Calu3 (cell line): Measurements from ENCODE around the gene PIGK. TPM values are rescaled to one million over a fixed set of nuclear protein-coding genes. Genes with fewer than 3 reads are reported as not detected.

ENCODE experiments used
- BruUV-seq: library from RNA; stranded (reverse); fragments of 400-500 nt; replicated peaks from 2 replicates; lab custom pipeline; 2021; lab: Mats Ljungman, UMichigan
- CTCF ChIA-PET: fragments of 300-600 bp; sonication (Branson Sonifier 250); formaldehyde crosslinking; loops from one replicate; lab custom pipeline; 2022; ENCODE audit warnings: antibody characterized with exemption; lab: Charles Lee
- DNase-seq: peaks from one replicate; pipeline ENCODE4 v3.0.0; 2022
- H3K27ac Mint-ChIP-seq: one replicate; pipeline ENCODE4 v1.8.0; 2022; ENCODE audit warnings: mixed read lengths; ENCODE audit not compliant: unreplicated experiment
- H3K27me3 Mint-ChIP-seq: one replicate; pipeline ENCODE4 v1.8.0; 2022; ENCODE audit warnings: mixed read lengths; ENCODE audit not compliant: unreplicated experiment
- H3K36me3 Mint-ChIP-seq: one replicate; pipeline ENCODE4 v1.8.0; 2022; ENCODE audit warnings: mild to moderate bottlenecking, moderate library complexity, mixed read lengths; ENCODE audit not compliant: insufficient read depth, unreplicated experiment
- H3K4me1 Mint-ChIP-seq: one replicate; pipeline ENCODE4 v1.8.0; 2022; ENCODE audit warnings: mild to moderate bottlenecking, low read depth, mixed read lengths; ENCODE audit not compliant: unreplicated experiment
- H3K4me3 Mint-ChIP-seq: one replicate; pipeline ENCODE4 v1.8.0; 2022; ENCODE audit warnings: mild to moderate bottlenecking, low read depth, moderate library complexity, mixed read lengths; ENCODE audit not compliant: unreplicated experiment
- H3K9me3 Mint-ChIP-seq: one replicate; pipeline ENCODE4 v1.8.0; 2022; ENCODE audit warnings: low read depth, mixed read lengths; ENCODE audit not compliant: unreplicated experiment
- CTCF ChIP-seq: fragments of 200-600 bp; IDR thresholded peaks from one replicate; pipeline ENCODE4 v1.8.0; 2022; ENCODE audit warnings: antibody characterized with exemption; ENCODE audit not compliant: unreplicated experiment
- intact Hi-C: fragments of 100-400 bp; cut with micrococcal nuclease; formaldehyde crosslinking; loops from one replicate; pipeline ENCODE4 v1.10.0; 2022; ENCODE audit not compliant: unreplicated experiment
- total RNA-seq: library from RNA; stranded (reverse); gene quantifications from 2 replicates; pipeline ENCODE4 v1.2.3, GENCODE V29; 2022

The PIGK gene
- total RNA-seq, 1 experiment from 2014 or later = 41.8 TPM

- TF ChIP-seq CTCF = no peak
- intact Hi-C loops = no loop called here
- Mint-ChIP-seq H3K27ac (no peak overlapping the region), H3K4me3 (no peak overlapping the region), H3K27me3 (no peaks in the 10 kb centered on the region), H3K9me3 (peaks cover 3% of the 10 kb centered on the region), H3K36me3 (no peaks in the 10 kb centered on the region), H3K4me1 (no peaks in the 10 kb centered on the region)
- CTCF ChIA-PET = no interaction called here
- no peak for DNase-seq
- no TSS peak for BruUV-seq
Measured at GRCh38 chr1:77238462-77238861, 19.2 kb upstream of the PIGK start.

GRCh38 chr1:77234943-77235342 is 15.7 kb upstream of the PIGK start:
- no peak for TF ChIP-seq CTCF
- intact Hi-C loops = no loop called here
- no TSS peak for BruUV-seq
- Mint-ChIP-seq H3K4me1 (peaks cover 2% of the 10 kb centered on the region), H3K27ac (no peak overlapping the region), H3K36me3 (no peaks in the 10 kb centered on the region), H3K9me3 (peaks cover 3% of the 10 kb centered on the region), H3K27me3 (no peaks in the 10 kb centered on the region), H3K4me3 (no peak overlapping the region)
- no peak for DNase-seq
- CTCF ChIA-PET = no interaction called here

GRCh38 chr1:77234096-77234495 is 14.9 kb upstream of the PIGK start:
- no peak for DNase-seq
- Mint-ChIP-seq H3K4me1 (peaks cover 10% of the 10 kb centered on the region), H3K27me3 (no peaks in the 10 kb centered on the region), H3K36me3 (no peaks in the 10 kb centered on the region), H3K9me3 (peaks cover 3% of the 10 kb centered on the region), H3K27ac (no peak overlapping the region), H3K4me3 (no peak overlapping the region)
- CTCF ChIA-PET = no interaction called here
- TF ChIP-seq CTCF = no peak
- BruUV-seq = no TSS peak
- intact Hi-C loops = no loop called here

GRCh38 chr1:77232829-77233228 is 13.6 kb upstream of the PIGK start:
- Mint-ChIP-seq H3K27ac (no peak overlapping the region), H3K4me3 (no peak overlapping the region), H3K9me3 (peaks cover 3% of the 10 kb centered on the region), H3K27me3 (no peaks in the 10 kb centered on the region), H3K36me3 (no peaks in the 10 kb centered on the region), H3K4me1 (peaks cover 21% of the 10 kb centered on the region)
- BruUV-seq = no TSS peak
- intact Hi-C loops = no loop called here
- no peak for DNase-seq
- CTCF ChIA-PET = no interaction called here
- no peak for TF ChIP-seq CTCF
